ENCODE results near the gene HOOK1.

The HOOK1 gene

GRCh38 chr1:59771361-59771760, 43.4 kb upstream of the HOOK1 start:
- H3K27ac ChIP-seq = no peak overlapping the region
- no peak for TF ChIP-seq ZFX (IDR thresholded peaks at IDR 0.05)
- TF ChIP-seq CTCF (conservative IDR thresholded peaks at IDR 0.05) = no peak

- no peak overlapping the region for H3K27ac ChIP-seq
- TF ChIP-seq ZFX (IDR thresholded peaks at IDR 0.05) (no peak), CTCF (conservative IDR thresholded peaks at IDR 0.05) (no peak)
Measured at GRCh38 chr1:59775480-59775879, 39.3 kb upstream of the HOOK1 start.

- H3K27ac ChIP-seq = no peak overlapping the region
- 0 out of 2 replicates have a peak, but pooled peaks have one; percentile 5 for TF ChIP-seq CTCF (conservative IDR thresholded peaks at IDR 0.05)
- no peak for TF ChIP-seq ZFX (IDR thresholded peaks at IDR 0.05)
Measured at GRCh38 chr1:59776960-59777852, 37.5 kb upstream of the HOOK1 start.

- H3K27ac ChIP-seq = no peak overlapping the region
Measured at GRCh38 chr1:59779949-59780348, 34.8 kb upstream of the HOOK1 start.

GRCh38 chr1:59788825-59789224, 25.9 kb upstream of the HOOK1 start:
- no peak for TF ChIP-seq ZFX (IDR thresholded peaks at IDR 0.05)
- no peak for TF ChIP-seq CTCF (conservative IDR thresholded peaks at IDR 0.05)
- no peak overlapping the region for H3K27ac ChIP-seq

More at GRCh38 chr1:59779949-59780348, 34.8 kb upstream of the HOOK1 start:
- TF ChIP-seq CTCF (conservative IDR thresholded peaks at IDR 0.05) (peak; percentile 28), ZFX (IDR thresholded peaks at IDR 0.05) (no peak)

GRCh38 chr1:59798600-59798999, 16.1 kb upstream of the HOOK1 start:
- no peak overlapping the region for H3K27ac ChIP-seq

More at GRCh38 chr1:59798600-59798999, 16.1 kb upstream of the HOOK1 start:
- no peak for TF ChIP-seq CTCF (conservative IDR thresholded peaks at IDR 0.05)
- TF ChIP-seq ZFX (IDR thresholded peaks at IDR 0.05) = no peak

All from C4-2B (cell line).